T-helper 9 cell (primary cell): ENCODE measurements around the gene CNOT1.
"Not testable (repeated sequence)": the region's sequence is repeated elsewhere in the genome, so short reads cannot be mapped to it uniquely, and the experiment has no call there.

ENCODE experiments used
- DNase-seq: peaks from one replicate; pipeline ENCODE4 v3.0.0-alpha.2; 2020

The CNOT1 gene

GRCh38 chr16:58638148-58639036, 8.8 kb upstream of the CNOT1 start:
- DNase-seq, result no peak

- not testable (repeated sequence) for DNase-seq
These were observed 7.4 kb upstream of the CNOT1 start for GRCh38 chr16:58637021-58637420.

GRCh38 chr16:58636466-58636865, 6.8 kb upstream of the CNOT1 start:
- DNase-seq, result no peak

- no peak for DNase-seq
These were observed 5.9 kb upstream of the CNOT1 start for GRCh38 chr16:58635502-58635901.

GRCh38 chr16:58634265-58634802, 4.7 kb upstream of the CNOT1 start:
- DNase-seq, result no peak

GRCh38 chr16:58628845-58629732, 537 bp downstream of the CNOT1 start:
- DNase-seq, result peak; percentile 40

GRCh38 chr16:58624209-58624608, 5.4 kb downstream of the CNOT1 start:
- no peak for DNase-seq

GRCh38 chr16:58620396-58620795, 9.2 kb downstream of the CNOT1 start:
- no peak for DNase-seq

GRCh38 chr16:58615280-58615679, 14.3 kb downstream of the CNOT1 start:
- DNase-seq, result no peak

GRCh38 chr16:58614860-58615259, 14.8 kb downstream of the CNOT1 start:
- DNase-seq, result no peak

GRCh38 chr16:58614212-58614611, 15.4 kb downstream of the CNOT1 start:
- DNase-seq, result no peak

GRCh38 chr16:58612965-58613364, 16.7 kb downstream of the CNOT1 start:
- DNase-seq, result not testable (repeated sequence)

GRCh38 chr16:58608601-58609136, 21.0 kb downstream of the CNOT1 start:
- no peak for DNase-seq

- no peak for DNase-seq
These were observed 24.1 kb downstream of the CNOT1 start for GRCh38 chr16:58605562-58605961.

- no peak for DNase-seq
These were observed 38.5 kb downstream of the CNOT1 start for GRCh38 chr16:58591083-58591482.

- no peak for DNase-seq
These were observed 40.2 kb downstream of the CNOT1 start for GRCh38 chr16:58589326-58589905.

- no peak for DNase-seq
These were observed 41.2 kb downstream of the CNOT1 start for GRCh38 chr16:58588406-58588805.

- DNase-seq, result no peak
These were observed 43.1 kb downstream of the CNOT1 start for GRCh38 chr16:58586340-58587030.

GRCh38 chr16:58584831-58585505, 44.7 kb downstream of the CNOT1 start:
- no peak for DNase-seq

- DNase-seq, result no peak
These were observed 46.5 kb downstream of the CNOT1 start for GRCh38 chr16:58582971-58583765.

GRCh38 chr16:58582133-58582532, 47.5 kb downstream of the CNOT1 start:
- DNase-seq, result no peak
